ENCODE measurements around the gene FMN1.

GRCh38 chr15:32824777-32825176, 369.7 kb downstream of the FMN1 start:
- TF ChIP-seq POLR2A (IDR thresholded peaks at IDR 0.05) = no peak
- TF ChIP-seq, protein P1, sequence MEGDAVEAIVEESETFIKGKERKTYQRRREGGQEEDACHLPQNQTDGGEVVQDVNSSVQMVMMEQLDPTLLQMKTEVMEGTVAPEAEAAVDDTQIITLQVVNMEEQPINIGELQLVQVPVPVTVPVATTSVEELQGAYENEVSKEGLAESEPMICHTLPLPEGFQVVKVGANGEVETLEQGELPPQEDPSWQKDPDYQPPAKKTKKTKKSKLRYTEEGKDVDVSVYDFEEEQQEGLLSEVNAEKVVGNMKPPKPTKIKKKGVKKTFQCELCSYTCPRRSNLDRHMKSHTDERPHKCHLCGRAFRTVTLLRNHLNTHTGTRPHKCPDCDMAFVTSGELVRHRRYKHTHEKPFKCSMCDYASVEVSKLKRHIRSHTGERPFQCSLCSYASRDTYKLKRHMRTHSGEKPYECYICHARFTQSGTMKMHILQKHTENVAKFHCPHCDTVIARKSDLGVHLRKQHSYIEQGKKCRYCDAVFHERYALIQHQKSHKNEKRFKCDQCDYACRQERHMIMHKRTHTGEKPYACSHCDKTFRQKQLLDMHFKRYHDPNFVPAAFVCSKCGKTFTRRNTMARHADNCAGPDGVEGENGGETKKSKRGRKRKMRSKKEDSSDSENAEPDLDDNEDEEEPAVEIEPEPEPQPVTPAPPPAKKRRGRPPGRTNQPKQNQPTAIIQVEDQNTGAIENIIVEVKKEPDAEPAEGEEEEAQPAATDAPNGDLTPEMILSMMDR (IDR thresholded peaks at IDR 0.05) = no peak
